HFF-Myc (cell line): Measurements from ENCODE around the gene ARID4B.
"Not testable (repeated sequence)": the region's sequence is repeated elsewhere in the genome, so short reads cannot be mapped to it uniquely, and the experiment has no call there.

Experiments used
- DNase-seq: peaks from one replicate; pipeline ENCODE4 v3.0.0-alpha.2; 2011; ENCODE audit warnings: low read depth; ENCODE audit errors: extremely low read depth
- H3K4me3 ChIP-seq: replicated peaks from 2 replicates; pipeline ENCODE4 v1.5.1; 2011; ENCODE audit warnings: low read depth, mild to moderate bottlenecking, control low read depth, low read length
- TF ChIP-seq, protein P1 (sequence below): IDR thresholded peaks from 2 replicates; pipeline ENCODE4 v1.5.1; 2012; ENCODE audit warnings: mild to moderate bottlenecking, low read depth, low read length, control low read depth; ENCODE audit errors: missing control alignments

Gene ARID4B

DNA sequence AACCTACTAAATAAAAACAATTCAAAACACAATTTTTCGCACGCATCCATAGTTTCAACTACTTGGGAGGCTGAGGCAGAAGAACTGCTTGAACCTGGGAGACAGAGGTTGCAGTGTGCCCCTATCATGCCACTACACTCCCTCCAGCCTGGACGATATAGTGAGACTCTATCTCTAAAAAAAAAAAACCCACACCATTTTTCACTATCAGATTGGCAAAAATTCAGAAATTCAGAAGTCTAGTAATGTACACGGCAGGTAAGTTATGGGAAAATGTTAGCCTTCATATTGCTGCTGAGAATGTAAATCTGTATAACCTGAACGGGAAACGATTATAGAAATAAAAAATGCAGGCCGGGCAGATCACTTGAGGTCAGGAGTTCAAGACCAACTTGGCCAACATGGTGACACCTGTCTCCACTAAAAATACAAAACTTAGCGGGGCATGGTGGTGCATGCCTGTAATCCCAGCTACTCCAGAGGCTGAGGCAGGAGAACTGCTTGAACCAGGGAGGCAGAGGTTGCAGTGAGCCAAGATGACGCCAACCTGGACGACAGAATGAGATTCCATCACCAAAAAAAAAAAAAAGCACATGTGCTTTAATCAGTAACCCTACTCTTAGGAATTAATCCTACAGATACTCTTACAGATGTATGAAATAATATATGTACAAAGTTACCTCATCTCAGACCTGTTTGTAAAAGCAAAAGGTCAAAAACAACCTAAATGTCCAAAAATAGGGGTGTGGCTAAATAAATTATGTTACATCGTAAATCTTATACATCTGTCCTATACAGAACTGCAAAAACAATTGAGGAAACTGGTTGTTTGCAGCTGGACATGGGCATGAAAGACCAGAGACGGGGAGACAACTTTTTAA, 37.9 kb downstream of the ARID4B start:
- no peak overlapping the region for H3K4me3 ChIP-seq
- TF ChIP-seq, protein P1, sequence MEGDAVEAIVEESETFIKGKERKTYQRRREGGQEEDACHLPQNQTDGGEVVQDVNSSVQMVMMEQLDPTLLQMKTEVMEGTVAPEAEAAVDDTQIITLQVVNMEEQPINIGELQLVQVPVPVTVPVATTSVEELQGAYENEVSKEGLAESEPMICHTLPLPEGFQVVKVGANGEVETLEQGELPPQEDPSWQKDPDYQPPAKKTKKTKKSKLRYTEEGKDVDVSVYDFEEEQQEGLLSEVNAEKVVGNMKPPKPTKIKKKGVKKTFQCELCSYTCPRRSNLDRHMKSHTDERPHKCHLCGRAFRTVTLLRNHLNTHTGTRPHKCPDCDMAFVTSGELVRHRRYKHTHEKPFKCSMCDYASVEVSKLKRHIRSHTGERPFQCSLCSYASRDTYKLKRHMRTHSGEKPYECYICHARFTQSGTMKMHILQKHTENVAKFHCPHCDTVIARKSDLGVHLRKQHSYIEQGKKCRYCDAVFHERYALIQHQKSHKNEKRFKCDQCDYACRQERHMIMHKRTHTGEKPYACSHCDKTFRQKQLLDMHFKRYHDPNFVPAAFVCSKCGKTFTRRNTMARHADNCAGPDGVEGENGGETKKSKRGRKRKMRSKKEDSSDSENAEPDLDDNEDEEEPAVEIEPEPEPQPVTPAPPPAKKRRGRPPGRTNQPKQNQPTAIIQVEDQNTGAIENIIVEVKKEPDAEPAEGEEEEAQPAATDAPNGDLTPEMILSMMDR: no peak
- DNase-seq: no peak

DNA sequence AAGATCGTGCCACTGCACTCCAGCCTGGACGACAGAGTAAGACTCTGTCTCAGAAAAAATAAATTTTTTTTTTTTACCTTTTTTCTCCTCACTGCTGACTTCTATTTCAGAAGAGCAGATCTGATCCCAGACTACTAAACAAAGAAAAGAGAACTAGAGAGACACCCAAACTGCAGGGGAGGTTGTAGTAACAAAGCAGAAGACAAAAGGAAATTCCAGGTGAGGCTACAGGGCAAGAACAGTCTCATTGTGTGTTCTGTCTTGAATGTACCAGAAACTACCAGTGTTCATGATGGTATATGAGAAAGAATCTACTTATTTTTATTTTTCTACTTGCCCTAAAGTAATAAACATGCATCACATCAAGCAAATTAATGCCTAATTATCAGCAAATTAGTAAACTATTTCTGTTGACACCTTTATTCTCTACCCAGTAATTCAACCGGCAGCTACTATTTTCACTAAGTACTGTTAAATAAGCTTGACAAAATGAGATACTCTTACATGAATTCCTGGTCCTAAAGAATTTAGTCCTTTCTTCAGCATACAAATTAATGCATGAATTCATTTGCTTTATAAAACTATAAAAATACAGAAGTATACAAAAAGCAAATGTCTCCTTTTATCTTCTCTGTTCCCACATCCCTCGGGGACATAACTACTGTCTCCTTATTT, 40.6 kb downstream of the ARID4B start:
- TF ChIP-seq, protein P1: no peak
- DNase-seq: no peak
- H3K4me3 ChIP-seq: no peak overlapping the region

DNA sequence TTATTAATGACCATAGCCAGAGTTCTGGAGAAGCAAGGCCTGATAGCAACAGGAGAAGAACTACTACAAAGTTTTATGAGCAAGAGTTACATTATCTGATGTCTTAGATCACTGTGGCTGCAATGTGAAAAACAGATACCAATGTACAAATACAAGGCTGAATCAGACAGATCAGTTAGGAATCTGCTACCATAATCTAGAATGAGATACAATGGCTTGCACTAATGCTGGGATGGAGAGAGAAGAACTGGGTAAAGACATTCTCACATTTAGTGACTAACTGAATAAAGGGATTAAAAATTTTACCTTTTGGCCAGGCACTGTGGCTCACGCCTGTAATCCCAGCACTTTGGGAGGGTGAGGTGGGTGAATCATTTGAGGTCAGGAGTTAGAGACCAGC, 41.3 kb downstream of the ARID4B start:
- no peak overlapping the region for H3K4me3 ChIP-seq
- no peak for DNase-seq
- TF ChIP-seq, protein P1: no peak

DNA sequence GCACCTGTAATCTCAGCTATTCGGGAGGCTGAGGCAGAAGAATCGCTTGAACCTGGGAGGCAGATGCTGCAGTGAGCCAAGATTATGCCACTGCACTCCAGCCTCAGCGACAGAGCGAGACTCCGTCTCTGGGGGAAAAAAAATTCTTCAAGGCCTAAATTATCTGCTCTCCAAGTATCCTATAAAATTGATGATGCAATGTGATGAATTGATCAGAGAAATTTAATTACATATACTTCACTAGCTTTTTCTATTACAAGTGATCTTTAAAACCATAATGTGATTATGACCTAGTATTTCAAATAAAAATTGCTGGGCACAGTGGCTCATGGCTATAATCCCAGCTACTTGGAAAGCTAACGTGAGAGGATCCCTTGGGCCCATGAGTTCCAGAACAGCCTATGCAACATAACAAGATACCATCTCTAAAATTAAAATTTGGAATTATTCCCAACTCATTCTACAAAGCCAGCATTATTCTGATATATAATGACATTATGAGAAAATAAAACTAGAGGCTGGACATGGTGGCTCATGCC, 43.7 kb downstream of the ARID4B start:
- TF ChIP-seq, protein P1: no peak
- DNase-seq: no peak
- H3K4me3 ChIP-seq: no peak overlapping the region

DNA sequence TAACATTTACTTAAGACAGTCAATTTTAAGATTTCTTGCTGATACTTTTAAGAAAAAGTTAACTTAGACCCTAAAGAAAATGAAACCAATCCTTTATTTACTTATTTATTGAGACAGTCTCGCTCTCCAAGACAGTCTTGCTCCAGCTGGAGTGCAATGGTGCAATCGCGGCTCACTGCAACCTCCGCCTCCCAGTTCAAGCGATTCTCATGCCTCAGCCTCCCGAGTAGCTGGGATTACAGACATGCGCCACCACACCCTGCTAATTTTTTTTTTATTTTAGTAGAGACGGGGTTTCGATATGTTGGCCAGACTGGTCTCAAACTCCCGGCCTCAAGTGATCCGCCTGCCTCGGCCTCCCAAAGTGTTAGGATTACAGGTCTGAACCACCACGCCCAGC, 44.3 kb downstream of the ARID4B start:
- H3K4me3 ChIP-seq, DNase-seq: not testable (repeated sequence)

DNA sequence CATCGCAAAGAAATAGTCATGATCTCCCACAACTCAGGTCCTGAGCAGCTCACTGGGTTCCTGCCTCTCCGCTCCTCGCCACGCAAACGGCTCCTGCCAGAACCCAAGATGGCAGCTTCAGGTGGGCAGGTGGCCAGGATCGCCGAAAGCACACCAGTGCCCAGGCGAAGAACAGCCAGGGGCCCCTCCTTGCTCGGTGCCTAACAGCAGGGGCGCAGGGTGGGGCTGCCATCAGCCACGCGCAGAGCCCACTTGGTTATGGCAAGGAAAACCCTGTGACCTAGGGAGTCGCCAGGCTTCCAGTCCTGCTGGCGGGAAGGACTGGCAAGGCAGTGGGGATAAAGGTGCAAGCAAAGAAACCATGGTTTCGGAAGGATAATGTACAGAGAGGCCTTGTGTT, 47.5 kb downstream of the ARID4B start:
- DNase-seq: no peak
- H3K4me3 ChIP-seq: no peak overlapping the region
- TF ChIP-seq, protein P1: no peak

DNA sequence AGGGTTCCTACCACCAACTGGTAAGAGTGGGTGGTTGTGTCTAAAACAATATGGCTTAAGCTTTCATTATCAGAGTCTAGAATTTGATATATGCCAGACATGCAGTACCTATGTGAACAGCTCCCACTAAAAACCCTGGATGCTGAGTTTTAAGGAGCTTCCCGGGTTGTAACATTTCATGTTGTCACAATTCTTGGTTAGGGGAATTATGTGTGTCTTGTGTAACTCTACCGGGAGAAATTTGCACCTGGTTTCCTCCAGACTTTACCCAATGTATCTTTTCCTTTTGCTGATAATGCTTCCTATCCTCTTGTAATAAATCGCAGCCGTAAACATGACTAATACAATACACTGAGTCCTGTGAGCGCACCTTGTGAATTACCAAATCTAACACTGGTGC, 48.3 kb downstream of the ARID4B start:
- no peak overlapping the region for H3K4me3 ChIP-seq
- TF ChIP-seq, protein P1: no peak
- no peak for DNase-seq
